Astrocyte (in vitro differentiated cells and primary cell): Measurements from ENCODE around the gene CCDC102A. TPM values are rescaled to one million over a fixed set of nuclear protein-coding genes. Genes with fewer than 3 reads are reported as not detected.

Source experiments
- DNase-seq: peaks from one replicate; pipeline ENCODE4 v3.0.0-alpha.2; 2010; ENCODE audit warnings: low read depth
- FAIRE-seq: peaks from 2 replicates; lab custom pipeline; 2011; peaks lifted over from hg19 to GRCh38; lab: Jason Lieb, UNC
- H2AFZ ChIP-seq: 2 replicates; pipeline ENCODE4 v1.6.0; 2012; ENCODE audit warnings: low read depth, low read length, inconsistent platforms
- H3K27ac ChIP-seq: 2 replicates; pipeline ENCODE4 v1.5.1; 2011; ENCODE audit warnings: low read depth, low read length, inconsistent platforms
- H3K27me3 ChIP-seq: 2 replicates; pipeline ENCODE4 v1.6.0; 2011; ENCODE audit warnings: low read length, inconsistent platforms; ENCODE audit not compliant: insufficient read depth
- H3K36me3 ChIP-seq: 2 replicates; pipeline ENCODE4 v1.5.1; 2011; ENCODE audit warnings: low read length, inconsistent platforms; ENCODE audit not compliant: insufficient read depth
- H3K4me1 ChIP-seq: 2 replicates; pipeline ENCODE4 v1.5.1; 2011; ENCODE audit warnings: low read length, inconsistent platforms; ENCODE audit not compliant: insufficient read depth
- H3K4me2 ChIP-seq: 2 replicates; pipeline ENCODE4 v1.6.0; 2012; ENCODE audit warnings: low read length, inconsistent platforms
- H3K4me3 ChIP-seq: 2 replicates; pipeline ENCODE4 v1.5.1; 2011; ENCODE audit warnings: low read depth, mild to moderate bottlenecking, low read length, inconsistent platforms; ENCODE audit not compliant: insufficient read depth
- H3K79me2 ChIP-seq: 2 replicates; pipeline ENCODE4 v1.6.0; 2012; ENCODE audit warnings: mild to moderate bottlenecking, low read length, inconsistent platforms; ENCODE audit not compliant: insufficient read depth
- H3K9ac ChIP-seq: 2 replicates; pipeline ENCODE4 v1.6.0; 2012; ENCODE audit warnings: mild to moderate bottlenecking, low read length, inconsistent platforms
- H3K9me3 ChIP-seq: 2 replicates; pipeline ENCODE4 v1.5.1; 2012; ENCODE audit warnings: low read depth, mild to moderate bottlenecking, low read length, inconsistent platforms; ENCODE audit not compliant: insufficient read depth
- H4K20me1 ChIP-seq: 2 replicates; pipeline ENCODE4 v1.6.0; 2012; ENCODE audit warnings: low read length, inconsistent platforms; ENCODE audit not compliant: insufficient read depth
- H3K27ac Mint-ChIP-seq: one replicate; pipeline ENCODE4 v1.8.0; 2021; ENCODE audit warnings: mild to moderate bottlenecking, mixed read lengths; ENCODE audit not compliant: unreplicated experiment
- H3K27me3 Mint-ChIP-seq: one replicate; pipeline ENCODE4 v1.8.0; 2021; ENCODE audit warnings: low read depth, mixed read lengths; ENCODE audit not compliant: unreplicated experiment
- H3K36me3 Mint-ChIP-seq: one replicate; pipeline ENCODE4 v1.8.0; 2021; ENCODE audit warnings: low read depth, mixed read lengths; ENCODE audit not compliant: unreplicated experiment
- H3K4me1 Mint-ChIP-seq: one replicate; pipeline ENCODE4 v1.8.0; 2021; ENCODE audit warnings: low read depth, mixed read lengths; ENCODE audit not compliant: unreplicated experiment
- H3K4me3 Mint-ChIP-seq: one replicate; pipeline ENCODE4 v1.8.0; 2021; ENCODE audit warnings: mild to moderate bottlenecking, moderate library complexity, mixed read lengths; ENCODE audit not compliant: unreplicated experiment
- H3K9me3 Mint-ChIP-seq: one replicate; pipeline ENCODE4 v1.8.0; 2021; ENCODE audit warnings: mild to moderate bottlenecking, mixed read lengths; ENCODE audit not compliant: unreplicated experiment
- CTCF ChIP-seq: IDR thresholded peaks from 2 replicates; pipeline ENCODE4 v1.5.1; 2011; ENCODE audit warnings: low read depth, mild to moderate bottlenecking, inconsistent platforms, low read length, moderate library complexity; ENCODE audit not compliant: insufficient read depth
- EZH2 ChIP-seq: IDR thresholded peaks from 2 replicates; pipeline ENCODE4 v1.6.1; 2012; ENCODE audit warnings: mild to moderate bottlenecking, low read length, inconsistent platforms; ENCODE audit not compliant: insufficient read depth
- total RNA-seq: library from RNA; stranded (reverse); gene quantifications from 2 replicates; pipeline ENCODE4 v1.2.1, GENCODE V29; 2021

The CCDC102A gene
- total RNA-seq, 1 donor from 2014 or later = 8.8 TPM

GRCh38 chr16:57477531-57478202 lies 58.7 kb downstream of the CCDC102A start:
- no peaks in the 10 kb centered on the region for H3K27me3 ChIP-seq
- no peaks in the 10 kb centered on the region for H3K9me3 Mint-ChIP-seq
- no peak overlapping the region for H3K9ac ChIP-seq
- peaks cover 2% of the 10 kb centered on the region for H3K36me3 Mint-ChIP-seq
- H3K36me3 ChIP-seq = peaks cover 5% of the 10 kb centered on the region
- H3K27ac ChIP-seq = no peak overlapping the region
- no peaks in the 10 kb centered on the region for H3K27me3 Mint-ChIP-seq
- H3K4me3 Mint-ChIP-seq = no peak overlapping the region
- H3K27ac Mint-ChIP-seq = no peak overlapping the region
- DNase-seq = no peak
- no peaks in the 10 kb centered on the region for H3K79me2 ChIP-seq
- H3K4me1 ChIP-seq = peaks cover 20% of the 10 kb centered on the region
- no peak for FAIRE-seq
- TF ChIP-seq CTCF (no peak), EZH2 (no peak)
- H3K4me2 ChIP-seq = no peak overlapping the region
- peaks cover 28% of the 10 kb centered on the region for H4K20me1 ChIP-seq
- no peaks in the 10 kb centered on the region for H3K9me3 ChIP-seq
- peaks cover 9% of the 10 kb centered on the region for H3K4me1 Mint-ChIP-seq
- no peak overlapping the region for H3K4me3 ChIP-seq
- H2AFZ ChIP-seq = no peak overlapping the region

- FAIRE-seq (no peak), DNase-seq (no peak)
- Histone ChIP-seq H3K36me3 (peaks cover 13% of the 10 kb centered on the region), H4K20me1 (peaks cover 35% of the 10 kb centered on the region), H3K4me1 (peaks cover 20% of the 10 kb centered on the region), H2AFZ (no peak overlapping the region), H3K9ac (no peak overlapping the region), H3K4me2 (no peak overlapping the region), H3K4me3 (no peak overlapping the region), H3K27ac (no peak overlapping the region), H3K9me3 (no peaks in the 10 kb centered on the region), H3K79me2 (no peaks in the 10 kb centered on the region), H3K27me3 (no peaks in the 10 kb centered on the region)
- H3K36me3 Mint-ChIP-seq = peaks cover 6% of the 10 kb centered on the region
- H3K9me3 Mint-ChIP-seq = no peaks in the 10 kb centered on the region
- peaks cover 12% of the 10 kb centered on the region for H3K4me1 Mint-ChIP-seq
- H3K4me3 Mint-ChIP-seq = no peak overlapping the region
- TF ChIP-seq CTCF (no peak), EZH2 (no peak)
- no peaks in the 10 kb centered on the region for H3K27me3 Mint-ChIP-seq
- no peak overlapping the region for H3K27ac Mint-ChIP-seq
Observed at GRCh38 chr16:57476546-57477410, 59.6 kb downstream of the CCDC102A start.
